ENCODE measurements around the gene DACT2.

Gene DACT2

DNA sequence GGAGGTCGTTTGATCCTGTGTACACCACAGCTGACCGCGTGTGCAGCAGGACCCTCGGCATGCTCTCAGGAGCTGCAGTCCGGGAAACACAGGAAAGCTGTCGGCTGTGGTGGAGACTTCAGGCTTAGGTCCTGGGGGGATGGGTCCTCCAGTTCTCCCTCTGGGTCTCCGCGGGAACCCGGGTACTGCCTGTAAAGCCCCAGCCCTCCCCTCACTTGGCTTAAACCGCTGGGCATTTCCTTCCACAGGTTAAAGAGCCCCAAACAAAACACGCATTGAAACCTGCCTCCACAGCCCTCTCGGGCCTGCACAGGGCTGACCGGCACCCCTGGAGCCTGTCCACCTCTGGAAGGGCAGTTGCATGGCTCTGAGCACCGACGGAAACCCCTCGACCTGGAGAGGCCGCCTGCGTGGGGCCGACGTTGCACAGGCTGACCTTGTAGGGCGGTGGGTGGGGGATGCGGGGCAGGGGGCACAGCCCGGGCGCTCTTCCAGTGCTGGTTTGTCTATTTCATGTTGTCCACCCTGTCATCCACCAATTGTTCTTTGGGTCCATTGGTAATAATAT is 59.1 kb downstream of the DACT2 start:
- H3K4me3 ChIP-seq (replicated peaks in 1 of 2; ENCODE audit: low read depth in 2 of 2, low read length in 2 of 2): no peak overlapping the region
- no peak for TF ChIP-seq CTCF (IDR thresholded peaks at IDR 0.05; ENCODE audit: low read depth, low read length)
- no peak for DNase-seq (ENCODE audit: low read depth in 2 of 2)

DNA sequence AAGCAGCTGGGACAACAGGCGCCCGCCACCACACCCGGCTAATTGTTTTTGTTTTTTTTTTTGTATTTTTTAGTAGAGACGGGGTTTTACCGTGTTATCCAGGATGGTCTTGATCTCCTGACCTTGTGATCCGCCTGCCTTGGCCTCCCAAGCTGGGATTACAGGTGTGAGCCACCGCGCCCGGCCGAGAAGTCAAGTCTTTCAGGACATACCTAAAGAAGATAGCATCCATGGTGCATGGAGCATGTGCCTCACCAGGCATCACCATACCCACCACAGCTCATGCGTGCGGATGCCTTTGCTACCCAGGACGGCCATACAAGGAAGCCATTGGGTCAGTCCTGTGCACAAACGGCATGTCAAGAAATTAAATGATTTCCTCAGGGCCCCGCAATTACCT is 60.8 kb downstream of the DACT2 start:
- DNase-seq (ENCODE audit: low read depth in 2 of 2): no peak
- TF ChIP-seq CTCF (IDR thresholded peaks at IDR 0.05; ENCODE audit: low read depth, low read length): no peak
- no peak overlapping the region for H3K4me3 ChIP-seq (replicated peaks in 1 of 2; ENCODE audit: low read depth in 2 of 2, low read length in 2 of 2)

GRCh38 chr6:168256940-168257339 is 62.6 kb downstream of the DACT2 start:
- DNase-seq (ENCODE audit: low read depth in 2 of 2): no peak
- H3K4me3 ChIP-seq (replicated peaks in 1 of 2; ENCODE audit: low read depth in 2 of 2, low read length in 2 of 2): no peak overlapping the region
- TF ChIP-seq CTCF (IDR thresholded peaks at IDR 0.05; ENCODE audit: low read depth, low read length): no peak
